ENCODE data around the gene VAMP4.
"Not testable (repeated sequence)": the region's sequence is repeated elsewhere in the genome, so short reads cannot be mapped to it uniquely, and the experiment has no call there.

VAMP4 gene

GRCh38 chr1:171702598-171702997 lies 39.3 kb downstream of the VAMP4 start:
- no peak for DNase-seq
- CTCF ChIA-PET: no interaction called here
- Mint-ChIP-seq H3K4me3 (no peak overlapping the region), H3K27me3 (no peaks in the 10 kb centered on the region), H3K9me3 (no peaks in the 10 kb centered on the region), H3K4me1 (no peaks in the 10 kb centered on the region), H3K27ac (no peak overlapping the region), H3K36me3 (peaks cover 26% of the 10 kb centered on the region)

DNA sequence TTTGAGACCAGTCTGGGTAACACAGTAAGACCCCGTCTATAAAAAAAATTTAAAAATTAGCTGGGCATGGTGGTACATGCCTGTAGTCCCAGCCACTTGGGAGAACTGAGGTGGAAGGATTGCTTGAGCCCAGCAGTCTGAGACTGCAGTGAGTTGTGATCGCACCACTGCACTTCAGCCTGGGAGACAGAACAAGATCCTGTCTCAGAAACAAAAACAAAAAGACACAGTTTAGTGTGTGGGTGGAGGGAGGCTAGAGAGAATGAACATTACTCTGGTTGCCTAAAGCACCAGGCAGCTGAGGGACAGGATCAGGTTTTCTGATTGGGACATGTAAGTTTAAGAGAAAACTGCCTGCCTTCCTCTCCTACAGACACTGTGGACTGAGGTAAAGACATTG lies 42.3 kb downstream of the VAMP4 start:
- Mint-ChIP-seq H3K27me3 (no peaks in the 10 kb centered on the region), H3K27ac (no peak overlapping the region), H3K4me3 (no peak overlapping the region), H3K4me1 (no peaks in the 10 kb centered on the region), H3K9me3 (peaks cover 11% of the 10 kb centered on the region), H3K36me3 (peaks cover 27% of the 10 kb centered on the region)
- no peak for DNase-seq
- CTCF ChIA-PET: no interaction called here

GRCh38 chr1:171695772-171696171 lies 46.1 kb downstream of the VAMP4 start:
- CTCF ChIA-PET, H3K27ac Mint-ChIP-seq, H3K27me3 Mint-ChIP-seq, DNase-seq, H3K4me3 Mint-ChIP-seq, H3K4me1 Mint-ChIP-seq: not testable (repeated sequence)
- Mint-ChIP-seq H3K36me3 (peaks cover 16% of the 10 kb centered on the region), H3K9me3 (peaks cover 17% of the 10 kb centered on the region)

- H3K36me3 Mint-ChIP-seq, H3K4me1 Mint-ChIP-seq, DNase-seq, CTCF ChIA-PET, H3K27ac Mint-ChIP-seq, H3K4me3 Mint-ChIP-seq, H3K27me3 Mint-ChIP-seq: not testable (repeated sequence)
- H3K9me3 Mint-ChIP-seq: peaks cover 17% of the 10 kb centered on the region
These were observed 48.3 kb downstream of the VAMP4 start for GRCh38 chr1:171693541-171693940.

- CTCF ChIA-PET: no interaction called here
- H3K9me3 Mint-ChIP-seq: no peaks in the 10 kb centered on the region
- H3K4me3 Mint-ChIP-seq: no peak overlapping the region
- no peaks in the 10 kb centered on the region for H3K4me1 Mint-ChIP-seq
- no peaks in the 10 kb centered on the region for H3K36me3 Mint-ChIP-seq
- peaks cover 4% of the 10 kb centered on the region for H3K27me3 Mint-ChIP-seq
- no peak overlapping the region for H3K27ac Mint-ChIP-seq
- DNase-seq: no peak
These were observed 58.0 kb downstream of the VAMP4 start for GRCh38 chr1:171683870-171684269.

DNA sequence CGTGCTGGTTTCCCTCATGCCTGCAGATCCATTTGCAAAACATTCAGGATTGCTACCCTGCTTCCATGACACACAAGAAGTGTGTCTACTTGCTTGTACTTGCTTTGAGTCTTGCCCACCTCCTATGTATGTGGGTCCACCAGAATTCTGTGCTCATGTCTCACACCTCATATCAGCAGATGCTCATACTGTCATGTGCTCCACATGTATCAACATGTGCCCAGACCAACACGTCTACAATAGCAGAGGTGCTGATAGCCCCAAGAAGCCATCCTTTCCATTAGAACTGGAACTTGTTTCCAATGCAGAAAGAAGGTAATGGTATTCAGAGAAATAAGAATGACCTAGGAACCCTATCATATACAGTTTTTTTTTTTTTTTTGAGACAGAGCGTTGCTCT lies 61.5 kb downstream of the VAMP4 start:
- no peaks in the 10 kb centered on the region for H3K9me3 Mint-ChIP-seq
- H3K27ac Mint-ChIP-seq: no peak overlapping the region
- no peaks in the 10 kb centered on the region for H3K4me1 Mint-ChIP-seq
- H3K4me3 Mint-ChIP-seq: no peak overlapping the region
- no peaks in the 10 kb centered on the region for H3K36me3 Mint-ChIP-seq
- DNase-seq: no peak
- H3K27me3 Mint-ChIP-seq: peaks cover 9% of the 10 kb centered on the region
- CTCF ChIA-PET: no interaction called here

DNA sequence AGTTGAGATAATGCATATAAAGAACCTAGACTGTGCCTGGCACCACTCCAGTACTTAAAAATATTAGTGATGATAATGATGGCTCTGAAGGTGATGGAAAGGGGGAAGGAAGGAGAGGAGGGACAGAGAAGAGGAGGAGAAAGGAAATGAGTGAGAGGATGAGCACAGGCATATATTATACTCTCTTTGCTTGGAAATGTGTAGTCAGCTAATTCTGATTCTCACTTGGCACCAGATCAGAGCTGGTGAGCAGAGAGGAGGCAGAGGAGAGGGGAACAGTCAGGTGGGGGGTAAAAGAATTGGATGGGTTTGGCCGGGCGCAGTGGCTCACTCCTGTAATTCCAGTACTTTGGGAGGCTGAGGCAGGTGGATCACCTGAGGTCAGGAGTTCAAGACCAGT lies 65.0 kb downstream of the VAMP4 start:
- Mint-ChIP-seq H3K36me3 (no peaks in the 10 kb centered on the region), H3K27ac (no peak overlapping the region), H3K27me3 (peaks cover 9% of the 10 kb centered on the region), H3K4me3 (no peak overlapping the region), H3K9me3 (no peaks in the 10 kb centered on the region), H3K4me1 (no peaks in the 10 kb centered on the region)
- CTCF ChIA-PET: interaction anchor here (1.3 kb wide), 1 partner anchor 32 kb away, joined by 3 read pairs; no protein-coding TSS in a partner anchor
- no peak for DNase-seq

- DNase-seq: no peak
- H3K27ac Mint-ChIP-seq: no peak overlapping the region
- H3K4me1 Mint-ChIP-seq: no peaks in the 10 kb centered on the region
- no peak overlapping the region for H3K4me3 Mint-ChIP-seq
- CTCF ChIA-PET: interaction anchor here (0.9 kb wide), 1 partner anchor 20 kb away, joined by 3 read pairs; no protein-coding TSS in a partner anchor
- peaks cover 14% of the 10 kb centered on the region for H3K27me3 Mint-ChIP-seq
- no peaks in the 10 kb centered on the region for H3K36me3 Mint-ChIP-seq
- H3K9me3 Mint-ChIP-seq: no peaks in the 10 kb centered on the region
These were observed 67.1 kb downstream of the VAMP4 start for GRCh38 chr1:171674431-171675405.

- CTCF ChIA-PET: no interaction called here
- DNase-seq: no peak
- no peaks in the 10 kb centered on the region for H3K36me3 Mint-ChIP-seq
- no peak overlapping the region for H3K4me3 Mint-ChIP-seq
- no peak overlapping the region for H3K27ac Mint-ChIP-seq
- H3K27me3 Mint-ChIP-seq: peaks cover 11% of the 10 kb centered on the region
- no peaks in the 10 kb centered on the region for H3K9me3 Mint-ChIP-seq
- H3K4me1 Mint-ChIP-seq: no peaks in the 10 kb centered on the region
These were observed 71.1 kb downstream of the VAMP4 start for GRCh38 chr1:171670739-171671138.

GRCh38 chr1:171668372-171668771 lies 73.5 kb downstream of the VAMP4 start:
- DNase-seq: no peak
- Mint-ChIP-seq H3K4me1 (no peaks in the 10 kb centered on the region), H3K27ac (no peak overlapping the region), H3K9me3 (no peaks in the 10 kb centered on the region), H3K4me3 (no peak overlapping the region), H3K27me3 (peaks cover 9% of the 10 kb centered on the region), H3K36me3 (no peaks in the 10 kb centered on the region)
- CTCF ChIA-PET: no interaction called here

DNA sequence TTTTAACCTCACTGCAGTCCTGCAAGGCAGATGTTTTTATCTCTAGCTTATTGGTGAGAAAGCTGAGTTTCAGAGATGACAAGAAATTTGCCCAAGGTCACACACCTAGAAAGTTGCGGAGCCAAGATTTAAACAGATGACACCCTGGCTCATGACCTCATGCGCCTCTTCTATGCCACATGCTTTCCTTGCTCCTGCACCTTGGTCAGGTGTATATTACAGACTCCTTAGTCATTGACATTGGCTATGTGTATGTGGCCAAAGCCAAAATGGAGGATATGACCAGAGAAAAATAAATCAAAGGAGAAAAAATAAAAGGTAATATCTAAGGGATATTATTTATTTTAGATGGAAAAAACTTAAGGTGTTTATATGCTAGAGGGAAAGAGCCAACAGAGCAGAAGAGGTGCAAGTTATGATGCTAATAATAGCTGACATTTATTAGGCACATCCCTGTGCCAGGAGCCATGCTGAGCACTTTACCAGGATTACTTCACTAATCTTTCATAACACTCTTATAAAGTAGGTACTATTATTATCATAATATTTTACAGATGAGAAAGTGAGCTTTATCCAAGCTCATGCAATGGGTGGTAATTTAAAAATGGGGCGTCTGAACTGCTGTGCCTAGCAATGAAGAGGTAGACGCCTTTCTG lies 75.6 kb downstream of the VAMP4 start:
- Mint-ChIP-seq H3K27me3 (peaks cover 11% of the 10 kb centered on the region), H3K36me3 (no peaks in the 10 kb centered on the region), H3K9me3 (no peaks in the 10 kb centered on the region), H3K4me3 (no peak overlapping the region), H3K27ac (no peak overlapping the region), H3K4me1 (no peaks in the 10 kb centered on the region)
- DNase-seq: no peak
- CTCF ChIA-PET: no interaction called here

DNA sequence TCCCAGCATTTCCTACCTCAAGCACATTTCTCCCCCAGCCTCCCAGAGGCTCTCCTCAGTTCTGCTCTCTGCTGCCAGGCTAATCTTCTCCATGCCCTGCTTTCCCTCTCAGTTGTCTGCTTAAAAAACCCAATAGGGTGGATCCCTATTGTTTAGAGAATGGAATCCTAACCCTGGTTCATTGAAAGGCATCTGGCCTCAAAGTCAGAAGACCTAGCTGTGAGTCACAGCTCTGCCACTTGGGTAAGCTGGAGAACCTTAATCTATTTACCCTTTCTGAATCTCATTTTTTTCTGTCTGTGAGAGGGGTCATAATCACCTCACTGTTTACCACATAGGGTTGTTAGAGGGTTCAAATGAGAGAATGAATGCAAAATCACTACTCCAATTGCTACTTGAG lies 76.9 kb downstream of the VAMP4 start:
- Mint-ChIP-seq H3K9me3 (no peaks in the 10 kb centered on the region), H3K36me3 (no peaks in the 10 kb centered on the region), H3K4me1 (no peaks in the 10 kb centered on the region), H3K4me3 (no peak overlapping the region), H3K27me3 (peaks cover 7% of the 10 kb centered on the region), H3K27ac (no peak overlapping the region)
- CTCF ChIA-PET: no interaction called here
- no peak for DNase-seq

- CTCF ChIA-PET: no interaction called here
- Mint-ChIP-seq H3K9me3 (no peaks in the 10 kb centered on the region), H3K4me1 (no peaks in the 10 kb centered on the region), H3K27me3 (peaks cover 7% of the 10 kb centered on the region), H3K27ac (no peak overlapping the region), H3K4me3 (no peak overlapping the region), H3K36me3 (no peaks in the 10 kb centered on the region)
- DNase-seq: no peak
These were observed 77.8 kb downstream of the VAMP4 start for GRCh38 chr1:171663854-171664575.

DNA sequence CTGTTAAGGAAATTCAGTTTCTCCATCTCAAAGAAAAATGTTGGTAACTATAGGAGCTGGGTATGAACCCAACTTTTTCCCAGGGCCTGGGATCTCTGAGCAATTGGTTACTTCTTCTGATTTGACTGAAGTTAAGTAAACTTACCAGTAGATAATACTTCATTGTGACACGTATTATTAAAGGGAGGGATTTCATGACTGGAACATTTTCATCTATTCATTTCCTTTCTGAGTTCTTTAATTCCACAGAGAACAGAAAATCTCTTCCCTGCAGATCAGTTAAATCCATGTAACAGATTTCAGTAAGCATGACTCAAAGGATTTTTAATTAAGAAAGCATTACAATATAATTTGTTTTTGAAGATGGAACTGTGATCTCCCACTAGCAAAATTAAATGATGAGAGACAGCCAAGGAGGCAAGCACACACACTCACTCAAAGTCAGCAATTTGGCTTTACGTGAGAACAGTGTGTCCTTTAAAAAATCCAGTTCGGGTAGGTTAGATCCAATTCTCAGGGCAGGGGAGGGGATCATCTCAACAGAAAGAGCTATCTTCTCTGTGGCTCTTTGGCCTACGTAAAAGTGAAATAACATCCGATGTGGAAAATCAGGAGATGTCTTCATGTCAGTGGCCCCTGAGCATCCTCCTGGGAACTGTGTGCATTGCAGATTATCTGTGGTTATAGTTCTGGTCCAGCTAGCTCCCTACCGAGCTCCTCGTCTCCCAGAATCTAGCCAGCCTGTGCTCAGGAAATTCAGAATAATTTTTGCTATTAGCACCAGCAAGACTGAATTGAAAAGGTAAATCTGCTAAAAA lies 78.6 kb downstream of the VAMP4 start:
- no peaks in the 10 kb centered on the region for H3K4me1 Mint-ChIP-seq
- CTCF ChIA-PET: no interaction called here
- no peak overlapping the region for H3K4me3 Mint-ChIP-seq
- DNase-seq: no peak
- H3K27me3 Mint-ChIP-seq: peaks cover 7% of the 10 kb centered on the region
- H3K27ac Mint-ChIP-seq: no peak overlapping the region
- no peaks in the 10 kb centered on the region for H3K36me3 Mint-ChIP-seq
- H3K9me3 Mint-ChIP-seq: no peaks in the 10 kb centered on the region

All from activated naive CD4-positive, alpha-beta T cell treated with anti-CD3 and anti-CD28 coated beads, Interleukin-2, amount 10 ng/mL, durations not matched to agents 7 days and 5 days (primary cell).